Measurements from ENCODE around the gene ODAD4.

DNA sequence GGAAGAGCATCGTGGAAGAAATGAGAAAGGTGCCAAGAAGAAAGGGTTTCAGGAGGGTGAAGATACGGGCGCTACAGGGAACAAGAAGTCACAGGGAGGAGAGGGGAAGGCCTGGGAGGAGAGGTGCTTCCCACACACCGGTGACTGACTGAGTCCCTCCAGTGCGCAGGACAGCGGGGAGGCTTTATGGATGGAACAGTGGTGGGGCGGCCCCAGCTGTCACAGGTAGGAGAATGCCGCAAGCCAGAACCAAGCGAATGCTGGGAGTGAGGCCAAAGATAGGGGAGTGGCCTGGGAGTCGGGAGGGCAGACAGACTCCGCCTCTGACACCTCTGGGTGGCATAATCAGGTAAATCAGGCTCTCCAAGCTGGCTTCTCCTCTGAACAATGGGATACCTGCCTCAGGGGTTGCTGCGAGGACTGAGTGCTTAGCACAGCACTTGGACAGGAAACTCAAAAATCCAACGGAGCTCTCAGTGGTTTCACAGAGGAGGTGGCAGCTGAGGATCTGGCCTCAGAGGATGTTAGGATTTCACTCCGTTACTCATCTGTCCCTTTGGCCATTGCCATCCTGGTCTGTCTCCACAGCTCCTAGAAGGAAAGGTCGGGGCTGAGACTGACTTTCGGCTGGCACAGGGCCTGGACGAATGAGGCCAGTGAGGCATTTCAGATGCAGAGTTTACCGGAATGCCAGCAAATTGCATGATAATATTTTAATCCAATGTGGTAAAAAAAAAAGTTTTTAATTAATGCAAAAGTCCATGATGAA is 35.5 kb downstream of the ODAD4 start:
- no peak for TF ChIP-seq CTCF (IDR thresholded peaks at IDR 0.05; ENCODE audit: insufficient read depth, low read depth, low read length)
- TF ChIP-seq EZH2 (IDR thresholded peaks at IDR 0.05; ENCODE audit: insufficient read depth, low read length), result no peak
